ENCODE measurements around the gene SECISBP2L.

GRCh38 chr15:48983300-48983699, 62.9 kb downstream of the SECISBP2L start:
- TF ChIP-seq YY1 (IDR thresholded peaks at IDR 0.05; ENCODE audit: low read depth) = no peak
- TF ChIP-seq EP300 (IDR thresholded peaks at IDR 0.05; ENCODE audit: borderline replicate concordance) = no peak
- TF ChIP-seq, protein P1, sequence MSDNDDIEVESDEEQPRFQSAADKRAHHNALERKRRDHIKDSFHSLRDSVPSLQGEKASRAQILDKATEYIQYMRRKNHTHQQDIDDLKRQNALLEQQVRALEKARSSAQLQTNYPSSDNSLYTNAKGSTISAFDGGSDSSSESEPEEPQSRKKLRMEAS (IDR thresholded peaks at IDR 0.05) = no peak
- no peak for TF ChIP-seq CREB1 (IDR thresholded peaks at IDR 0.05; ENCODE audit: low read depth)
- TF ChIP-seq TEAD4 (IDR thresholded peaks at IDR 0.05) = no peak
- no peak for TF ChIP-seq CEBPB (IDR thresholded peaks at IDR 0.05)
- TF ChIP-seq RAD21 (IDR thresholded peaks at IDR 0.05; ENCODE audit: low read depth) = no peak
- no peak for TF ChIP-seq ZBTB7A (IDR thresholded peaks at IDR 0.05; ENCODE audit: low read depth)
- TF ChIP-seq FOXM1 (IDR thresholded peaks at IDR 0.05; ENCODE audit: borderline replicate concordance, low read depth) = no peak
- TF ChIP-seq, protein P2, sequence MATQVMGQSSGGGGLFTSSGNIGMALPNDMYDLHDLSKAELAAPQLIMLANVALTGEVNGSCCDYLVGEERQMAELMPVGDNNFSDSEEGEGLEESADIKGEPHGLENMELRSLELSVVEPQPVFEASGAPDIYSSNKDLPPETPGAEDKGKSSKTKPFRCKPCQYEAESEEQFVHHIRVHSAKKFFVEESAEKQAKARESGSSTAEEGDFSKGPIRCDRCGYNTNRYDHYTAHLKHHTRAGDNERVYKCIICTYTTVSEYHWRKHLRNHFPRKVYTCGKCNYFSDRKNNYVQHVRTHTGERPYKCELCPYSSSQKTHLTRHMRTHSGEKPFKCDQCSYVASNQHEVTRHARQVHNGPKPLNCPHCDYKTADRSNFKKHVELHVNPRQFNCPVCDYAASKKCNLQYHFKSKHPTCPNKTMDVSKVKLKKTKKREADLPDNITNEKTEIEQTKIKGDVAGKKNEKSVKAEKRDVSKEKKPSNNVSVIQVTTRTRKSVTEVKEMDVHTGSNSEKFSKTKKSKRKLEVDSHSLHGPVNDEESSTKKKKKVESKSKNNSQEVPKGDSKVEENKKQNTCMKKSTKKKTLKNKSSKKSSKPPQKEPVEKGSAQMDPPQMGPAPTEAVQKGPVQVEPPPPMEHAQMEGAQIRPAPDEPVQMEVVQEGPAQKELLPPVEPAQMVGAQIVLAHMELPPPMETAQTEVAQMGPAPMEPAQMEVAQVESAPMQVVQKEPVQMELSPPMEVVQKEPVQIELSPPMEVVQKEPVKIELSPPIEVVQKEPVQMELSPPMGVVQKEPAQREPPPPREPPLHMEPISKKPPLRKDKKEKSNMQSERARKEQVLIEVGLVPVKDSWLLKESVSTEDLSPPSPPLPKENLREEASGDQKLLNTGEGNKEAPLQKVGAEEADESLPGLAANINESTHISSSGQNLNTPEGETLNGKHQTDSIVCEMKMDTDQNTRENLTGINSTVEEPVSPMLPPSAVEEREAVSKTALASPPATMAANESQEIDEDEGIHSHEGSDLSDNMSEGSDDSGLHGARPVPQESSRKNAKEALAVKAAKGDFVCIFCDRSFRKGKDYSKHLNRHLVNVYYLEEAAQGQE (IDR thresholded peaks at IDR 0.05; ENCODE audit: low read depth) = no peak
- TF ChIP-seq EGR1 (IDR thresholded peaks at IDR 0.05) = no peak
- no peak for TF ChIP-seq TAF1 (IDR thresholded peaks at IDR 0.05; ENCODE audit: low read depth)
- no peak for TF ChIP-seq TCF12 (IDR thresholded peaks at IDR 0.05; ENCODE audit: low read depth)
